Skeletal muscle satellite cell (primary cell): ENCODE results near the gene ARL15.
A peak's percentile ranks its signal among the peaks of the same experiment; 100 is the strongest.

Experiments
- H3K27me3 ChIP-seq: 2 replicates; pipeline ENCODE4 v1.7.0; 2013; ENCODE audit warnings: low read length; ENCODE audit not compliant: control insufficient read depth, insufficient read depth
- H3K36me3 ChIP-seq: 2 replicates; pipeline ENCODE4 v1.7.0; 2013; ENCODE audit warnings: mild to moderate bottlenecking, control low read depth, low read length; ENCODE audit not compliant: insufficient read depth
- H3K4me1 ChIP-seq: 2 replicates; pipeline ENCODE4 v1.7.0; 2013; ENCODE audit warnings: low read length; ENCODE audit not compliant: control insufficient read depth, insufficient read depth
- H3K4me2 ChIP-seq: 2 replicates; pipeline ENCODE4 v1.7.0; 2013; ENCODE audit warnings: mild to moderate bottlenecking, low read length
- H3K4me3 ChIP-seq: 2 replicates; pipeline ENCODE4 v1.7.0; 2013; ENCODE audit warnings: low read length
- H3K9ac ChIP-seq: 2 replicates; pipeline ENCODE4 v1.7.0; 2013; ENCODE audit warnings: mild to moderate bottlenecking, low read depth, low read length, moderate library complexity
- H3K9me3 ChIP-seq: replicated peaks from 2 replicates; pipeline ENCODE4 v1.7.0; 2013; ENCODE audit warnings: mild to moderate bottlenecking, control low read depth, low read length

Gene ARL15

DNA sequence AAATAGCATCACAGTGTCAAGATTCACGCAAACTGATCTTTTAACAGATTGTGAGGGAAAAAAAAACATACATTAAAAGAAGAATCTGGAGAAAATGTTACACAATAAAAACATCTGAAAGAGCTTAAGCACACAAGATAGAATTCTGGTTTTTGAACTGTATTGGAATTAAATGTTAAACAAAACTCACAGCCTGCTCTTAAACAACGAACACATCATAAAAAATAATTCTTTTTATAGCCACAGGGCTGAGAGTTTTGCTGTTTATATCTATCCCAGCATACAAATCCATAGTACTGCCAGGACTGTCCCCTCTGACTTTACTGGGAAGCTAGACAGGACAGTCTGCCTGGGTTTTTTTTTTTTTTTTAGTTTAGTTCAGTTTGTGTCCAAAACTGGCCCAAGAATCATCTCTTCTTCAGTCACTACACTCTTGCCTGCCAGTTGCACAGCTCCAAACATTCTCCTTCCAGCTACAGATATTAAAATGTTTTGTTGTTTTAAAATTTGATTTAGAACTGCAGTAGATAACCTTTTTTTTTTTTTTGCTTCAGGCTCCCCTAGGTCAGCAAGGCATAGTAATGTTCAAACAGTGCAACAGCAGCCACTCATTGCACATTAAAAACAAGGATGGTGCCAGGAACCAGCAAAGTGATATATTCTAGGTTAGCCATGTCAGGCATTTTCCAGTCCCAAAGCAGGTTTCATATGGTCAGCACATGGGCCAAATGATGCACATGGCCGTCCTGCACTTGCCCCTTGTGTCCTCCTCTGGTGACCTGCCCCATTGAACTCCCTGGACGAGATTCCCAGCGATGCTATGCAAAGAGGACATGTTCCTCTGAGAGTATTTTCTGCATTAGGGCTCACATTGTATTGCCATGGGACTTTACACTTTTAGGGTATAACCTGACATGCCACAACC lies 173.6 kb downstream of the ARL15 start:
- Histone ChIP-seq H3K4me1 (no peaks in the 10 kb centered on the region), H3K4me2 (no peak overlapping the region), H3K27me3 (no peaks in the 10 kb centered on the region), H3K4me3 (no peak overlapping the region), H3K9ac (no peak overlapping the region), H3K36me3 (no peaks in the 10 kb centered on the region), H3K9me3 (no peaks in the 10 kb centered on the region)

DNA sequence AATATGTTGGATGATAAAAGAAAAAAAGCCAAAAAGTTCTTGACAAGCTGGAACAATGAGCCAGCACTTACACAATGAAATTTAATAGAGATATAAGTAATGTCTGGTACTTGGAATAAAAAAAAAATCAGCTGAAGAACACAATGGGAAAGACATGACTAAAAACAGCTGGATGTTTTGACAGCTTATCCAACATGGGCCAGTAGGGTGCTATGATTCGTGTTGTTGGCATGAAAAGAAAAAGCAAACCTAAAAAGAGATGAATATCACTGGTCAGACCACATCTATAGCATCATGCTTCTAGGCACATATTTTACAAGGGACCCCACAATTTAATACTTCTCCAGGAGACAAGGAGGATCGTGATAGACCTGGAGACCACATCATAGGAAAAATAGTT lies 175.3 kb downstream of the ARL15 start:
- H3K9ac ChIP-seq = no peak overlapping the region
- no peaks in the 10 kb centered on the region for H3K27me3 ChIP-seq
- H3K9me3 ChIP-seq = no peaks in the 10 kb centered on the region
- H3K4me2 ChIP-seq = no peak overlapping the region
- no peak overlapping the region for H3K4me3 ChIP-seq
- no peaks in the 10 kb centered on the region for H3K36me3 ChIP-seq
- no peaks in the 10 kb centered on the region for H3K4me1 ChIP-seq

DNA sequence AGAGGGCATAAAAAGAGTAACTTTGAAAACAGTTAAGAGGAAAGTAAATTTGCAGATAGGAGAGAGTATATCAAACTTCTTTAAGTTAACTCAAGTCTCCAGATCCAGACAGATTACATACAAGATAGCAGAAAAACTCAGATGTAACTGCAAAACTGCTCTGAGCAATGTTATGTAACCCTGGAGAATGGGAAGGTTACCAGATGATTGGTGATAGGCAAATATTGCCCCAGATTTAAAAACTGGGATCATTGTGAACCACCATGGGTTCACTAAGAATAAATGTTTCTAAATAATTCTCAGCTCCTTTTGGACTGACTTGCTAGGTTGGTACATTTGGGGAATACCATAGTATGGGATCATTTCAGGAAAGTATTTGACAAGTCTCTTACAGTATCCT lies 176.5 kb downstream of the ARL15 start:
- H3K4me2 ChIP-seq = no peak overlapping the region

DNA sequence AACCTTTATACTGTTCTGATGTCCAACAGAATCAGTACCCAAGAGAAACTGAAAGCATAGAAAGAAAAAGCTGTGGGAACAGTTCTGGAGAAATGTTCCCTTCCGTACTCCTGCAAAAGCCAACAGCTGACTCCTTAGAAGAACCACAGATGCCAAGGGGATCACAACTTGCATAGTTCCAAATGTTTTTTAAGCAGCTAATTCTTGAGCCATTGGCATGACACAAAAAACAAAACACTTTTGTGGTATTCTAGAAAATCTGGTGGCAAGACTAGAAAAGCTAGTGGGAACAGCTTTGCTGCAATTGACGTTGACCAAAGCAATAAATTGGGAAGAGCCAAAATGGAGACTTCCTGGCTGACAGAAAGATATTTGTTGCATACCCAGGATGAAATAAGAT lies 189.9 kb downstream of the ARL15 start:
- Histone ChIP-seq H3K36me3 (no peaks in the 10 kb centered on the region), H3K4me2 (peak overlapping the region; percentile 14), H3K9ac (no peak overlapping the region), H3K4me3 (no peak overlapping the region), H3K4me1 (peaks cover 13% of the 10 kb centered on the region), H3K9me3 (no peaks in the 10 kb centered on the region), H3K27me3 (no peaks in the 10 kb centered on the region)

More for the DNA sequence above, 176.5 kb downstream of the ARL15 start:
- Histone ChIP-seq H3K9me3 (no peaks in the 10 kb centered on the region), H3K9ac (no peak overlapping the region), H3K27me3 (no peaks in the 10 kb centered on the region), H3K4me3 (no peak overlapping the region), H3K4me1 (no peaks in the 10 kb centered on the region), H3K36me3 (no peaks in the 10 kb centered on the region)

DNA sequence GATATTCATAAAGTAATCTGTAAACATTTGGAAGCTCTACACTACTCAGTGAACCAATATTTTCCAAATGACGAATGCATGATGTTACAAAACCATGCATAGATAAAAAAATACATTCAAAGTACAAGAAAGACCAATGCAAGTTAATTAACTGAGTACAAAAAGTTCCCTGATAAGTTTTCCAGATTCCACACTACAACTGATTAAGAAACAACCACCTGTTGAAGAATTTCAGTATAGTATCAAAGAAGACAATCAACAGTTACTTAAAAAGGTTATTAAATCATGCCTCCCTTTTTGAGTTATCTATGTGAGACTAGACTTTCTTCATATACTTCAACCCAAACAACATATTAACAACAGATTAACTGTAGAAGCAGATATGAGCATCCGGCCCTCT lies 192.4 kb downstream of the ARL15 start:
- Histone ChIP-seq H3K4me1 (peaks cover 13% of the 10 kb centered on the region), H3K4me2 (no peak overlapping the region), H3K36me3 (no peaks in the 10 kb centered on the region), H3K9me3 (no peaks in the 10 kb centered on the region), H3K27me3 (no peaks in the 10 kb centered on the region), H3K9ac (no peak overlapping the region), H3K4me3 (no peak overlapping the region)

DNA sequence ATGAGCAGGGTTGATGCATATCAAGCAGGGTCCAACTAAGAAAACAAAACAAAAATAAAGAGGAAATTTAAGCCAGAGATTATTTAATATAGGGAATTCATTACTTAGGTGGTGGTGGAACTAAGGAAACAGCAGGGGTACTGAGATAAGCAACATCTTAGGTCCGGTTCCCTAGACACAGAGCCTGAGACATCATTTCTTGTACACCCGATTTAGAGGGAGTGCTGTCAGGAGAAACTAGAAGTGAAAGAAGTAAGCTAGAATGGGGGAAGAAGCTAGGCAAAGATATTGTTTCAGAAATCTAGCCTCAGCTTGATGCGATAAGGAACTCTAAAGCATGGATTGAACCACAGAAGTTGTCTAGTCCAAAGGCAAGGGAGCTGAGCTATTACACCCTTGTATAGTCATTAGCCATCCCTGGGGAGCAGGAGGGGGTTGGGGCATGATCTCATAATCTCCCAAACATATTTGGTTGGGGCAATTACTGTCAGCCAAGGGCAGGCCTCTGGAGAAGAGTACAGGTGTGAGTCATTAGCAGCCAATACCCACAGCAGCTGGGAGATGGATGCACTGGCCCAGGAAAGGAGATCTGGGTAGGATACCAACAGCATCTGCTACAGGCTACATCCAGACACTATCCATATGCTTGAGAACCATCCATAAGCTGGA lies 194.5 kb downstream of the ARL15 start:
- H3K4me2 ChIP-seq = no peak overlapping the region
- no peak overlapping the region for H3K9ac ChIP-seq
- peaks cover 13% of the 10 kb centered on the region for H3K4me1 ChIP-seq
- no peaks in the 10 kb centered on the region for H3K27me3 ChIP-seq
- no peaks in the 10 kb centered on the region for H3K36me3 ChIP-seq
- no peaks in the 10 kb centered on the region for H3K9me3 ChIP-seq
- no peak overlapping the region for H3K4me3 ChIP-seq

DNA sequence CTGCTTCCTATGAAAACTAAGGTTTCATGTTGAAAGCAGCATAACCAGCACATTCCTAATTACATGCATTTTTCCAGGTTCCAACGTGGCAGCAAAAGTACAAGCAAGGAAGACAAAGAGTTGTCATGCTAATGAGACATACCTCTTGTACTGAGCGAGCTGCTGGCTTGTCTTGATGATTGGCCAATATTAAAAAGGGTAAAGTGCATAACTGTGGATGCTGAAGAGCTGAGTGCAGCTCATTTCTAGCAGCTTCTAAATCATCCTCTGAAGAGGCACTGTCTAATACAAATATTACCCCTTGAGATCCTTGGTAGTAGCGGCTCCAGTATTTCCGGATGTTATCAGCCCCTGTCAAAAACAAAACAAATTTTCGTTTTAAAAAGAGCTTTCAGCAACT lies 197.3 kb downstream of the ARL15 start:
- Histone ChIP-seq H3K4me1 (peaks cover 6% of the 10 kb centered on the region), H3K9me3 (no peaks in the 10 kb centered on the region), H3K27me3 (no peaks in the 10 kb centered on the region), H3K4me2 (no peak overlapping the region), H3K9ac (no peak overlapping the region), H3K4me3 (no peak overlapping the region), H3K36me3 (no peaks in the 10 kb centered on the region)

DNA sequence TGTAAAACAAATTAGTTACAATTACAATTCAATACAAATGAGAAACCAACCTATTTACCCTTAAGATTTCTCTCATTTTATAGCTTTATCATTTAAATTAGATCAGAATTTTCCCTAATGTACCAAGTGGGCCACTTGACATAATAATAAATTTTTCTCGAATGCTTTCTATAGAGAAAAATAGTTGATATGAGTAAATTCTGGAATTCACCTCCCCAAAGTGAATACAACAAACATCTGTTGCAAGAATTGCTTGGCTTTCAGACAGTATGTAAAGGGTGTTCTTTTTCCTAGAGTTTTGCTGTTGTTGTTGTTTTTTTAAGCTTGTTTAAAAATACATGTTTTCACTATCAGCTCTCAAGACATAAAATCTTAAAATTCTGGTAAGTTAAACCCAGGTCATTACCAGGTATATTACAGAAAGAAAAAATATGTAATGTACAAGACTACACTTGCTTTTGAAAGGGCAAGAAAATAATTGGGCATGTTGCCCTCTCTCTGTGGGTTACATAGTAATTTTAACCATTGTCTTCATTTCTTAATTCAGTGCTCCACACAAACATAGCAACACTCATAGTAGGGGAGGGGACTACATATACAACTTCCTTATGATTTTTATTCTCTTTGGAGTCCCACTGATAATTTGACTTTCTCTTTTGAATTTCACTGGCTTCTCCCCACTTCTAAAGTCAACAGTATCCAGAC lies 200.6 kb downstream of the ARL15 start:
- no peaks in the 10 kb centered on the region for H3K27me3 ChIP-seq
- no peaks in the 10 kb centered on the region for H3K36me3 ChIP-seq
- H3K4me3 ChIP-seq = no peak overlapping the region
- no peaks in the 10 kb centered on the region for H3K4me1 ChIP-seq
- H3K9ac ChIP-seq = no peak overlapping the region
- no peaks in the 10 kb centered on the region for H3K9me3 ChIP-seq
- H3K4me2 ChIP-seq = no peak overlapping the region

DNA sequence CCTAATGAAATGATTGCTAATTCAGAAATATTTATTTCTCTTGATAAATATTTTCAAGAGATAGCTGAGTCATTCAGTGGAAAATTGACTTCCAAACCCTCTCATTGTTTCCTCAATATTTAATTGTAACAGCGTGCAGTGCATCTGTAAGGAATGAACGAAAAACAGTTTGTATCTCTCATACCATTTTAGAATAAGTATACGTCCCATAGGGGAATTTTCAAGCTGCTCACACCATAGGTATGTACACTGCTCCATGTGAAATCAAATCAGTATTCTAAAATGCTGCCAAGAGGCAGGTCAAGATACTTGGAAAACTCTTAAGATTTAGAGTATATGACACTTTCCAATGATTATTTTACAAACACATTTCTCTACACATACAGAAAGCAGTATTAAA lies 202.2 kb downstream of the ARL15 start:
- Histone ChIP-seq H3K36me3 (no peaks in the 10 kb centered on the region), H3K4me1 (no peaks in the 10 kb centered on the region), H3K4me3 (no peak overlapping the region), H3K27me3 (no peaks in the 10 kb centered on the region), H3K4me2 (no peak overlapping the region), H3K9ac (no peak overlapping the region), H3K9me3 (no peaks in the 10 kb centered on the region)

DNA sequence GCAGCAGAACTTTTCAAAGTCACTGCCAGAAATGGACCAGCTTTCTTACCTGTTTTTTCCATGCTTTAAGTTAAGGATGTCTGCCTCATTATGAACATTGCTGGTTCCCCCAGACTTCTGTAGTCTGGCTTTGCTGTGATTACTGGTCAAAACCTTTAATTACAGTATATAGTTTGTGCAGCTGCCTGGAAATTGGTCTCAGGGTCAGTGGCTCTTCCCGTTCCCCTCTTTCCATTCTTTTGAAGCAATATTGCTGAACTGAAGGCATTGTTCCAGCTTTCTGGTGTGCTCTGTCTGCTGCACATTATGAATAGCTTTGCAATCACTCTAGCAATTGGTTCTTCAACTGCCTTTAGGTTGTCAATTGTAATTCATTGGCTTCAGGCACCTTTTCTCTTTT lies 206.5 kb downstream of the ARL15 start:
- Histone ChIP-seq H3K4me2 (no peak overlapping the region), H3K4me3 (no peak overlapping the region), H3K27me3 (no peaks in the 10 kb centered on the region), H3K4me1 (no peaks in the 10 kb centered on the region), H3K9me3 (no peaks in the 10 kb centered on the region), H3K36me3 (no peaks in the 10 kb centered on the region), H3K9ac (no peak overlapping the region)

DNA sequence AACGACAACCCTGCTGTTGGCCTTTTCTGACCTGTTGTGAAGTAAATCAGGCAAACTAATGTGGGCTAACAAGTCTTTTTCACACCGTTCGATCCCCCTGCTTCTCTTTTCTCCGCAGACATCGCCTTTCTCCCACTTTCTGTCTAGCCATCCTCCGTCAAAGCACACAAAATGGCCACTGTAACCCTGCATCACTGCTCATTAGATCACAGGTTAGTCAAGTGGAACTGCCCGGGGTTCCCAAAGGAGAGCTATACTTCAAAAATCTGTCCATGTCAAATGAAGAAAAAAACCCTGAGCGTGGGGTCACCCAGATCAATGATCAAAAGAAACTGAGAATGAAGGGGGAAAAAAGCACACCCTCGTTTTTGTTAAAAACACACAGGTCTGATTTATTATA lies 212.1 kb downstream of the ARL15 start:
- Histone ChIP-seq H3K4me2 (no peak overlapping the region), H3K36me3 (no peaks in the 10 kb centered on the region), H3K4me3 (no peak overlapping the region), H3K4me1 (no peaks in the 10 kb centered on the region), H3K9ac (no peak overlapping the region), H3K27me3 (no peaks in the 10 kb centered on the region), H3K9me3 (no peaks in the 10 kb centered on the region)
